WTC11 (cell line): ENCODE data around the gene NDRG3.

Source experiments
- CBFB ChIP-seq: sonication (generic); formaldehyde crosslinking; IDR thresholded peaks from 2 replicates; pipeline ENCODE4 v1.8.1; 2022; ENCODE audit warnings: mild to moderate bottlenecking, low read depth, missing genetic modification reagents
- CTCF ChIP-seq: fragments of 200-600 bp; IDR thresholded peaks from 2 replicates; pipeline ENCODE4 v1.8.0; 2022; ENCODE audit warnings: antibody characterized with exemption
- E2F5 ChIP-seq: sonication (generic); formaldehyde crosslinking; IDR thresholded peaks from 2 replicates; pipeline ENCODE4 v1.8.1; 2022; ENCODE audit warnings: mild to moderate bottlenecking, moderate library complexity, missing genetic modification reagents
- ESRRA ChIP-seq: sonication (generic); formaldehyde crosslinking; IDR thresholded peaks from 2 replicates; pipeline ENCODE4 v1.8.1; 2022; ENCODE audit warnings: mild to moderate bottlenecking, missing genetic modification reagents, borderline replicate concordance
- ETV6 ChIP-seq: sonication (generic); formaldehyde crosslinking; IDR thresholded peaks from 2 replicates; pipeline ENCODE4 v1.8.1; 2022; ENCODE audit warnings: mild to moderate bottlenecking, missing genetic modification reagents
- FOXK1 ChIP-seq: sonication (generic); formaldehyde crosslinking; IDR thresholded peaks from 2 replicates; pipeline ENCODE4 v1.8.0; 2022; ENCODE audit warnings: mild to moderate bottlenecking, moderate library complexity, missing genetic modification reagents
- FOXP4 ChIP-seq: sonication (generic); formaldehyde crosslinking; IDR thresholded peaks from 2 replicates; pipeline ENCODE4 v1.8.0; 2022; ENCODE audit warnings: mild to moderate bottlenecking, missing genetic modification reagents
- KAT7 ChIP-seq: sonication (generic); formaldehyde crosslinking; IDR thresholded peaks from 2 replicates; pipeline ENCODE4 v1.8.1; 2023; ENCODE audit warnings: missing genetic modification reagents, mild to moderate bottlenecking, borderline replicate concordance
- NR2C2 ChIP-seq: sonication (generic); formaldehyde crosslinking; IDR thresholded peaks from 2 replicates; pipeline ENCODE4 v1.8.0; 2022; ENCODE audit warnings: mild to moderate bottlenecking, missing genetic modification reagents
- NR3C1 ChIP-seq: sonication (generic); formaldehyde crosslinking; conservative IDR thresholded peaks from 2 replicates; pipeline ENCODE4 v1.8.1; 2023; ENCODE audit warnings: low read depth, mild to moderate bottlenecking, missing genetic modification reagents
- SP1 ChIP-seq: sonication (generic); formaldehyde crosslinking; conservative IDR thresholded peaks from 2 replicates; pipeline ENCODE4 v1.8.1; 2022; ENCODE audit warnings: missing genetic modification reagents
- TP53 ChIP-seq: sonication (generic); formaldehyde crosslinking; IDR thresholded peaks from 2 replicates; pipeline ENCODE4 v1.8.1; 2023; ENCODE audit warnings: mild to moderate bottlenecking, missing genetic modification reagents
- ZNF512 ChIP-seq: sonication (generic); formaldehyde crosslinking; IDR thresholded peaks from 2 replicates; pipeline ENCODE4 v1.8.1; 2022; ENCODE audit warnings: missing genetic modification reagents, borderline replicate concordance

GRCh38 chr20:36770680-36771079 is 24.8 kb upstream of the NDRG3 start:
- TF ChIP-seq NR2C2 (CRISPR knock-in tag): no peak
- TF ChIP-seq FOXP4 (CRISPR knock-in tag): no peak
- no peak for TF ChIP-seq CTCF
- no peak for TF ChIP-seq E2F5
- TF ChIP-seq NR3C1 (CRISPR knock-in tag): no peak
- TF ChIP-seq SP1 (CRISPR knock-in tag): no peak
- no peak for TF ChIP-seq KAT7 (CRISPR knock-in tag)
- TF ChIP-seq FOXK1 (CRISPR knock-in tag): no peak
- no peak for TF ChIP-seq ETV6
- no peak for TF ChIP-seq TP53 (CRISPR knock-in tag)
- no peak for TF ChIP-seq ZNF512 (CRISPR knock-in tag)
- TF ChIP-seq ESRRA (CRISPR knock-in tag): no peak
- no peak for TF ChIP-seq CBFB (CRISPR knock-in tag)
